Measurements from ENCODE around the gene YWHAH. TPM values are rescaled to one million over a fixed set of nuclear protein-coding genes. Genes with fewer than 3 reads are reported as not detected.

YWHAH gene
- total RNA-seq, 6 experiments from 2014 or later: 127 to 194 (median 184) TPM

DNA sequence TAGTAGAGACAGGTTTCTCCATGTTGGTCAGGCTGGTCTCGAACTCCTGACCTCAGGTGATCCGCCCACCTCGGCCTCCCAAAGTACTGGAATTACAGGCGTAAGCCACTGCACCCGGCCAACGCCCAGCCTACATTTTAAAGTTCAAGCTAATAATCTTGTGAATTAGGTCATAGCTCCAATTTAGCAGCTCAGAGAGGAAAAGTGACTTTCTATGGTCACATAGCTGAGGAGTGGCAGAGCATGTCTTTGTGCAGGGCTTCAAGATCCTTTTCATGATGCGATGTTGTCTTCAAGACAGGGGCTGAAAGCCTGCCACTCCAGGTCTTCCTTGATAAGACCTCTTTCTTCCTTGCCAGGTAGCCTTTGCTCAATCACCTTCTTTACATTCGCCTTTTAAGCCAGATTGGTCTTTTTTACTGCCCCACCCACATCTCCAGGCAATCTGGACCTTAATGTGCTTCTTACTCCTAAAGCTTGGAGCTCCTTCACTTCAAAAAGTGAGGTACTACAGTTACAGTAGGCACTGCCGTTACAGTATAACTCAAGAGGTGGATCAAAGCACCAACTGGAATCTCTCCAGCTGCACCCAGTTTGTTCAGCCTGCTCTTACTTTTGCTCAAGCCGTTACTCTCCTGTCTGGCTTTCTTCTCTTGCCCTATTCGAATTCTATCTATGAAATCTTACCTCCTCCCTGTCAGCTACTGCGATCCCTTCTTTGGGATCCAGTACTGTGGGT lies 18.2 kb downstream of the YWHAH start:
- Mint-ChIP-seq H3K27me3 (ENCODE audit: insufficient read depth) (peaks cover 4% of the 10 kb centered on the region), H3K36me3 (ENCODE audit: low read depth) (peaks cover 15% of the 10 kb centered on the region), H3K4me1 (ENCODE audit: low read depth) (no peaks in the 10 kb centered on the region), H3K9me3 (no peaks in the 10 kb centered on the region), H3K4me3 (no peak overlapping the region), H3K27ac (no peak overlapping the region)
- DNase-seq: no peak
- TF ChIP-seq CTCF (IDR thresholded peaks at IDR 0.05): no peak

GRCh38 chr22:31968022-31968421 lies 23.7 kb downstream of the YWHAH start:
- peaks cover 13% of the 10 kb centered on the region for H3K4me1 Mint-ChIP-seq (ENCODE audit: low read depth)
- H3K27ac Mint-ChIP-seq: no peak overlapping the region
- TF ChIP-seq CTCF (IDR thresholded peaks at IDR 0.05): no peak
- no peaks in the 10 kb centered on the region for H3K9me3 Mint-ChIP-seq
- no peaks in the 10 kb centered on the region for H3K36me3 Mint-ChIP-seq (ENCODE audit: low read depth)
- H3K4me3 Mint-ChIP-seq: no peak overlapping the region
- no peak for DNase-seq
- H3K27me3 Mint-ChIP-seq (ENCODE audit: insufficient read depth): peaks cover 4% of the 10 kb centered on the region

GRCh38 chr22:31969789-31970489 lies 25.6 kb downstream of the YWHAH start:
- Mint-ChIP-seq H3K9me3 (no peaks in the 10 kb centered on the region), H3K4me1 (ENCODE audit: low read depth) (peaks cover 18% of the 10 kb centered on the region), H3K36me3 (ENCODE audit: low read depth) (no peaks in the 10 kb centered on the region), H3K27me3 (ENCODE audit: insufficient read depth) (peaks cover 2% of the 10 kb centered on the region; the same call in 1 of the 2 replicates), H3K27ac (no peak overlapping the region), H3K4me3 (peak overlapping the region; percentile 85)
- peak; percentile 44 for DNase-seq
- TF ChIP-seq CTCF (IDR thresholded peaks at IDR 0.05): no peak

DNA sequence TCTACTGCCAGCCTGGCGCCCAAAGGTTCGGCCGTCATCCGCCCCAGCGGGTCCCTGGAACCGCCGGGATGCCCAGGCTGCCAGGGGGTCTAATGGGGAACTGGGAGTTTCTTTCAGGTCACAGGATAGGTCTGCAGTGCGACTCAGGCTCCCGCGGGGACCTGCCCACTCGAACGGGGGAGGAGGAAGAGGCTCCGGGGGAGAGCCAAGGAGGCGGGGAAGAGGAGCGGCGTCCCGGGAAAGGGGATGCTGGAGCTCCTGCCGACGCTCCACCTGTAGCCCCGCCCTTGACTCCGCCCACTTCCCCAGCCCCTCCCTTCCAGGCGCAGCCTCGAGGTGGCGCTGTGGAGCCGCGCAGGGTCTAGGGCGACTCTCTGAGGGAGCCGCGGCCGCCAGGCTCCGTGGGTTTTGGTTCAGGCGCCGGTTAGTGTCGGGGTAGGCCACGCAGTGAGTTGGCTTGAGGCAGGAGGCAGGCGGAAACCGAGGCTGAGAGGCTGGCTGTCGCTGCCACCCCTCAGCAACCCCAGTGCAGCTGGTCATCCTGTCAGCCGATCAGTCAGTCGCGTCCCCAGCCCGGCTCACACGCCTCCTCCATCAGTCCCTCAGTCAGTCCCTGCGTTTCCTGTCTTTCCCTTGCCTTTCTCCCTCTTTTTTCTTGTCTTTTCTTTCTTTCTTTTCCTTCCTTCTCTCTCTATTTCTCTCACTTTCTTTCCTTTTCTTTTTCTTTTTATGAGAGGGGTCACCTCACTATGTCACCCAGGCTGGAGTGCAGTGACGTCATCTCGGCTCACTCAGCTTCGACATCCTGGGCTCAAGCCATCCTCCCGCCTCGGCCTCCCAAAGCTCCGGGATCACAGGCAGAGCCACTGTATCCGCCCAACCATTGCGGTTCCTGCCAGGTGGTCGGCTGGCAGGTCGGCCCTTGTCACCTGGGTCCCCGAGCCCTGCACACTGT lies 26.4 kb downstream of the YWHAH start:
- peaks cover 18% of the 10 kb centered on the region for H3K4me1 Mint-ChIP-seq (ENCODE audit: low read depth)
- peak overlapping the region; percentile 85 for H3K4me3 Mint-ChIP-seq
- TF ChIP-seq CTCF (IDR thresholded peaks at IDR 0.05): peak; percentile 95
- H3K9me3 Mint-ChIP-seq: no peaks in the 10 kb centered on the region
- H3K36me3 Mint-ChIP-seq (ENCODE audit: low read depth): no peaks in the 10 kb centered on the region
- peak; percentile 47 for DNase-seq
- peaks cover 3% of the 10 kb centered on the region; the same call in 1 of the 2 replicates for H3K27me3 Mint-ChIP-seq (ENCODE audit: insufficient read depth)
- H3K27ac Mint-ChIP-seq: peak overlapping the region; percentile 51; the same call in 1 of the 2 replicates

GRCh38 chr22:31972180-31972579 lies 27.8 kb downstream of the YWHAH start:
- no peaks in the 10 kb centered on the region for H3K9me3 Mint-ChIP-seq
- DNase-seq: no peak
- H3K27ac Mint-ChIP-seq: no peak overlapping the region
- no peak overlapping the region for H3K4me3 Mint-ChIP-seq
- TF ChIP-seq CTCF (IDR thresholded peaks at IDR 0.05): no peak
- peaks cover 8% of the 10 kb centered on the region for H3K27me3 Mint-ChIP-seq (ENCODE audit: insufficient read depth)
- peaks cover 18% of the 10 kb centered on the region for H3K4me1 Mint-ChIP-seq (ENCODE audit: low read depth)
- H3K36me3 Mint-ChIP-seq (ENCODE audit: low read depth): no peaks in the 10 kb centered on the region
